OCI-LY1 (cell line): ENCODE measurements around the gene CDC6.
"Not testable (repeated sequence)": the region's sequence is repeated elsewhere in the genome, so short reads cannot be mapped to it uniquely, and the experiment has no call there.

ENCODE experiments used
- H2AFZ ChIP-seq: fragments of 200-600 bp; sonication (generic), shearing (Covaris generic); 2 replicates; pipeline ENCODE4 v1.6.0; 2014; ENCODE audit warnings: antibody characterized with exemption, mild to moderate bottlenecking, low read length
- H3F3A ChIP-seq: fragments of 200-600 bp; sonication (generic), shearing (Covaris generic); 2 replicates; pipeline ENCODE4 v1.6.0; 2014; ENCODE audit warnings: mild to moderate bottlenecking, antibody characterized with exemption, low read length, moderate library complexity; ENCODE audit not compliant: insufficient read depth
- H3K27ac ChIP-seq: fragments of 200-600 bp; sonication (generic); 2 replicates; pipeline ENCODE4 v1.5.1; 2014; ENCODE audit warnings: low read length, mixed run types, mild to moderate bottlenecking, low read depth; ENCODE audit not compliant: poor library complexity, severe bottlenecking
- H3K27me3 ChIP-seq: fragments of 200-600 bp; sonication (generic); 2 replicates; pipeline ENCODE4 v1.6.0; 2014; ENCODE audit warnings: antibody characterized with exemption, mild to moderate bottlenecking, low read length, moderate library complexity; ENCODE audit not compliant: insufficient read depth
- H3K36me3 ChIP-seq: fragments of 200-600 bp; sonication (generic); 2 replicates; pipeline ENCODE4 v1.6.1; 2014; ENCODE audit warnings: mild to moderate bottlenecking, antibody characterized with exemption, low read length, moderate library complexity, mixed read lengths; ENCODE audit not compliant: insufficient read depth
- H3K4me1 ChIP-seq: fragments of 200-600 bp; sonication (generic); 2 replicates; pipeline ENCODE4 v1.5.1; 2014; ENCODE audit warnings: mild to moderate bottlenecking, low read length, moderate library complexity; ENCODE audit not compliant: insufficient read depth, severe bottlenecking
- H3K4me2 ChIP-seq: fragments of 200-600 bp; sonication (generic), shearing (Covaris generic); 2 replicates; pipeline ENCODE4 v1.6.1; 2014; ENCODE audit warnings: low read length
- H3K4me3 ChIP-seq: fragments of 200-600 bp; sonication (generic); 2 replicates; pipeline ENCODE4 v1.5.1; 2014; ENCODE audit warnings: low read length, low read depth, mild to moderate bottlenecking, mixed read lengths; ENCODE audit not compliant: poor library complexity, severe bottlenecking
- H3K79me2 ChIP-seq: fragments of 200-600 bp; shearing (Covaris generic); 2 replicates; pipeline ENCODE4 v1.6.1; 2016; ENCODE audit warnings: mixed run types, low read length, mixed read lengths; ENCODE audit not compliant: insufficient read depth
- H3K9ac ChIP-seq: fragments of 200-600 bp; sonication (generic), shearing (Covaris generic); 2 replicates; pipeline ENCODE4 v1.6.1; 2014; ENCODE audit warnings: mild to moderate bottlenecking, low read length, mixed read lengths
- H3K9me2 ChIP-seq: fragments of 200-600 bp; sonication (generic), shearing (Covaris generic); 2 replicates; pipeline ENCODE4 v1.6.1; 2014; ENCODE audit warnings: low read depth, mild to moderate bottlenecking, low read length, mixed read lengths
- H3K9me3 ChIP-seq: fragments of 200-600 bp; shearing (Covaris generic); 2 replicates; pipeline ENCODE4 v1.6.1; 2014; ENCODE audit warnings: low read length, mixed read lengths
- H4K20me1 ChIP-seq: fragments of 200-600 bp; sonication (generic), shearing (Covaris generic); 2 replicates; pipeline ENCODE4 v1.6.0; 2016; ENCODE audit warnings: mild to moderate bottlenecking, low read length; ENCODE audit not compliant: insufficient read depth
- EZH2 ChIP-seq: fragments of 200-600 bp; sonication (generic), shearing (Covaris generic); IDR thresholded peaks from 2 replicates; pipeline ENCODE4 v1.8.0; 2017; ENCODE audit warnings: borderline replicate concordance, mixed run types, mild to moderate bottlenecking, antibody characterized with exemption, low read length, moderate library complexity, mixed read lengths
- TF ChIP-seq, protein P1 (sequence below): fragments of 200-600 bp; sonication (generic), shearing (Covaris generic); IDR thresholded peaks from 2 replicates; pipeline ENCODE4 v1.5.1; 2017; ENCODE audit warnings: mild to moderate bottlenecking, antibody characterized with exemption, low read length, moderate library complexity, mixed read lengths

CDC6 gene

GRCh38 chr17:40298726-40299125 lies 11.0 kb downstream of the CDC6 start:
- no peaks in the 10 kb centered on the region for H3K9me3 ChIP-seq
- H3K36me3 ChIP-seq = peaks cover 100% of the 10 kb centered on the region
- H3K9ac ChIP-seq = no peak overlapping the region
- no peak overlapping the region for H2AFZ ChIP-seq
- H4K20me1 ChIP-seq = no peaks in the 10 kb centered on the region
- no peak for TF ChIP-seq EZH2
- TF ChIP-seq, protein P1, sequence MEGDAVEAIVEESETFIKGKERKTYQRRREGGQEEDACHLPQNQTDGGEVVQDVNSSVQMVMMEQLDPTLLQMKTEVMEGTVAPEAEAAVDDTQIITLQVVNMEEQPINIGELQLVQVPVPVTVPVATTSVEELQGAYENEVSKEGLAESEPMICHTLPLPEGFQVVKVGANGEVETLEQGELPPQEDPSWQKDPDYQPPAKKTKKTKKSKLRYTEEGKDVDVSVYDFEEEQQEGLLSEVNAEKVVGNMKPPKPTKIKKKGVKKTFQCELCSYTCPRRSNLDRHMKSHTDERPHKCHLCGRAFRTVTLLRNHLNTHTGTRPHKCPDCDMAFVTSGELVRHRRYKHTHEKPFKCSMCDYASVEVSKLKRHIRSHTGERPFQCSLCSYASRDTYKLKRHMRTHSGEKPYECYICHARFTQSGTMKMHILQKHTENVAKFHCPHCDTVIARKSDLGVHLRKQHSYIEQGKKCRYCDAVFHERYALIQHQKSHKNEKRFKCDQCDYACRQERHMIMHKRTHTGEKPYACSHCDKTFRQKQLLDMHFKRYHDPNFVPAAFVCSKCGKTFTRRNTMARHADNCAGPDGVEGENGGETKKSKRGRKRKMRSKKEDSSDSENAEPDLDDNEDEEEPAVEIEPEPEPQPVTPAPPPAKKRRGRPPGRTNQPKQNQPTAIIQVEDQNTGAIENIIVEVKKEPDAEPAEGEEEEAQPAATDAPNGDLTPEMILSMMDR = no peak
- H3K4me2 ChIP-seq = no peak overlapping the region
- no peaks in the 10 kb centered on the region for H3F3A ChIP-seq
- no peak overlapping the region for H3K4me3 ChIP-seq
- H3K4me1 ChIP-seq = no peaks in the 10 kb centered on the region
- no peaks in the 10 kb centered on the region for H3K27me3 ChIP-seq
- no peaks in the 10 kb centered on the region for H3K79me2 ChIP-seq
- H3K9me2 ChIP-seq = no peaks in the 10 kb centered on the region
- no peak overlapping the region for H3K27ac ChIP-seq

GRCh38 chr17:40299159-40299757 lies 11.6 kb downstream of the CDC6 start:
- H3K79me2 ChIP-seq, H3K4me3 ChIP-seq, H3K4me1 ChIP-seq, H2AFZ ChIP-seq, H3K27me3 ChIP-seq, H3K4me2 ChIP-seq, H3F3A ChIP-seq, H4K20me1 ChIP-seq, H3K9me3 ChIP-seq, H3K27ac ChIP-seq, H3K9ac ChIP-seq, H3K9me2 ChIP-seq: not testable (repeated sequence)
- peaks cover 100% of the 10 kb centered on the region for H3K36me3 ChIP-seq

DNA sequence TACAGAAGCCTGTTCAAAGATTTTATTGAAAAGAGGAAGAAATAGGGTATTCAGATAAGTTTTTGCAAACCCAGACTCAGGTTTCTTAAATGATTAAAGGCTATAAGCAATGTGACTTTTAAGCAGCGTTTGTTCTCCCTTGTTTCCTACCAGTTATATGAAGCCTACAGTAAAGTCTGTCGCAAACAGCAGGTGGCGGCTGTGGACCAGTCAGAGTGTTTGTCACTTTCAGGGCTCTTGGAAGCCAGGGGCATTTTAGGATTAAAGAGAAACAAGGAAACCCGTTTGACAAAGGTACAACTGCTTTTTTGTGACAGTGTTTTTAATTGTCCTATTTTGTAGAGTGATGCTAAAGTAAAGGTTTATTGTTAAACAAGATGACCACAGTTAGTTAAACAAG lies 13.6 kb downstream of the CDC6 start:
- peaks cover 93% of the 10 kb centered on the region for H3K36me3 ChIP-seq
- H3K4me2 ChIP-seq = no peak overlapping the region
- no peak overlapping the region for H2AFZ ChIP-seq
- no peaks in the 10 kb centered on the region for H4K20me1 ChIP-seq
- H3K4me1 ChIP-seq = no peaks in the 10 kb centered on the region
- TF ChIP-seq, protein P1 = peak; percentile 32; the same call in 1 of the 2 replicates
- no peak for TF ChIP-seq EZH2
- H3K9ac ChIP-seq = no peak overlapping the region
- H3K4me3 ChIP-seq = no peak overlapping the region
- H3K9me3 ChIP-seq = no peaks in the 10 kb centered on the region
- no peaks in the 10 kb centered on the region for H3K79me2 ChIP-seq
- H3K27me3 ChIP-seq = no peaks in the 10 kb centered on the region
- H3K27ac ChIP-seq = no peak overlapping the region
- H3F3A ChIP-seq = no peaks in the 10 kb centered on the region
- no peaks in the 10 kb centered on the region for H3K9me2 ChIP-seq

DNA sequence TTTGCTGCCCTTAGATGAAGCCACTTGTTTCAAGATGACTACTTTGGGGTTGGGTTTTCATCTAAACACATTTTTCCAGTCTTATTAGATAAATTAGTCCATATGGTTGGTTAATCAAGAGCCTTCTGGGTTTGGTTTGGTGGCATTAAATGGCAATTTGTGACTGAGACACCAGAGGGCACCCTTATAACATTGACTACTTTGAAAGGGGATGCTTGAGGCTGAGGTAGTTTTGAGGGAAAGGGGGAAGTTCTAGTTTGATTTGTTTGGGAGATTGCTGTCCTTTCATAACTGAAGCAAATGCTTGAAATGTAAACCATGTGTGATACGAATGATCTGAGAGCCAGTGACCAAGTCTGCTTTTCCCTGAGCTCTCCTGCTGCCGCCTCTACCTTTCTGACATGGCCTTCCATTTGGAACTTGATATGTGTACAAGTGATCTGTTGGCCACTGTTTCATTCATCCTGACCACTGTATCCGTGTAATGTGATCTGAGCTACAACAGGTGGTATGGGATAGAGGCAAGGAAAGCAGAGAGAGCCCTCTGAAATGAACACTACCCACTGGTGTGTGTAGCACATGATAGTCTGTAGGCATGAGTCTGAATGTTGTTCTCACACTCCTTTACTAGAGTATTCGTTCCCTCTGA lies 15.5 kb downstream of the CDC6 start:
- Histone ChIP-seq H4K20me1 (no peaks in the 10 kb centered on the region), H3K4me1 (no peaks in the 10 kb centered on the region), H3K36me3 (peaks cover 77% of the 10 kb centered on the region), H3K27me3 (no peaks in the 10 kb centered on the region), H3K4me3 (no peak overlapping the region), H3K9me3 (no peaks in the 10 kb centered on the region), H3K9me2 (no peaks in the 10 kb centered on the region), H3K27ac (no peak overlapping the region), H3K9ac (no peak overlapping the region), H3F3A (no peaks in the 10 kb centered on the region), H3K79me2 (no peaks in the 10 kb centered on the region), H3K4me2 (no peak overlapping the region), H2AFZ (no peak overlapping the region)
- no peak for TF ChIP-seq EZH2
- TF ChIP-seq, protein P1 = peak; percentile 69
